ENCODE data around the gene MLLT3. TPM values are rescaled to one million over a fixed set of nuclear protein-coding genes. Genes with fewer than 3 reads are reported as not detected.

The MLLT3 gene
- total and polyA plus RNA-seq, 4 donors = 22.0 to 42.3 (median 31.1) TPM

- Histone ChIP-seq H3K36me3 (ENCODE audit: control insufficient read depth, insufficient read depth, low read length) (no peaks in the 10 kb centered on the region), H3K4me1 (ENCODE audit: control insufficient read depth, insufficient read depth, low read length) (no peaks in the 10 kb centered on the region), H3K4me3 (ENCODE audit: low read depth, low read length) (no peak overlapping the region), H3K27me3 (ENCODE audit: control insufficient read depth, insufficient read depth, low read length) (no peaks in the 10 kb centered on the region), H3K27ac (ENCODE audit: low read depth, low read length) (no peak overlapping the region), H3K9me3 (ENCODE audit: control insufficient read depth, insufficient read depth, low read length) (no peaks in the 10 kb centered on the region)
- no CpG with 5 or more reads among the region's 1 CpG for WGBS (ENCODE audit: insufficient coverage)
- DNase-seq (ENCODE audit: low read depth in 4 of 6, low spot score in 6 of 6) = no peak
These were observed 194.9 kb downstream of the MLLT3 start for GRCh38 chr9:20427359-20427758.

GRCh38 chr9:20426019-20426418 is 196.3 kb downstream of the MLLT3 start:
- DNase-seq (ENCODE audit: low read depth in 4 of 6, low spot score in 6 of 6) = no peak
- H3K27me3 ChIP-seq (ENCODE audit: control insufficient read depth, insufficient read depth, low read length) = no peaks in the 10 kb centered on the region
- no peaks in the 10 kb centered on the region for H3K4me1 ChIP-seq (ENCODE audit: control insufficient read depth, insufficient read depth, low read length)
- H3K4me3 ChIP-seq (ENCODE audit: low read depth, low read length) = no peak overlapping the region
- H3K9me3 ChIP-seq (ENCODE audit: control insufficient read depth, insufficient read depth, low read length) = no peaks in the 10 kb centered on the region
- WGBS (ENCODE audit: insufficient coverage) = no CpG with 5 or more reads among the region's 2 CpGs
- H3K27ac ChIP-seq (ENCODE audit: low read depth, low read length) = no peak overlapping the region
- H3K36me3 ChIP-seq (ENCODE audit: control insufficient read depth, insufficient read depth, low read length) = no peaks in the 10 kb centered on the region

- Histone ChIP-seq H3K27me3 (ENCODE audit: control insufficient read depth, insufficient read depth, low read length) (no peaks in the 10 kb centered on the region), H3K36me3 (ENCODE audit: control insufficient read depth, insufficient read depth, low read length) (no peaks in the 10 kb centered on the region), H3K27ac (ENCODE audit: low read depth, low read length) (no peak overlapping the region), H3K9me3 (ENCODE audit: control insufficient read depth, insufficient read depth, low read length) (no peaks in the 10 kb centered on the region), H3K4me1 (ENCODE audit: control insufficient read depth, insufficient read depth, low read length) (no peaks in the 10 kb centered on the region), H3K4me3 (ENCODE audit: low read depth, low read length) (no peak overlapping the region)
- WGBS (ENCODE audit: insufficient coverage) = no CpG with 5 or more reads among the region's 3 CpGs
- DNase-seq (ENCODE audit: low read depth in 4 of 6, low spot score in 6 of 6) = peak in 1 of 6 donors; percentile 49
These were observed 202.8 kb downstream of the MLLT3 start for GRCh38 chr9:20419533-20419932.

GRCh38 chr9:20418485-20418884 is 203.8 kb downstream of the MLLT3 start:
- H3K27ac ChIP-seq (ENCODE audit: low read depth, low read length) = no peak overlapping the region

GRCh38 chr9:20417373-20418080 is 204.8 kb downstream of the MLLT3 start:
- DNase-seq (ENCODE audit: low read depth in 4 of 6, low spot score in 6 of 6) = no peak
- Histone ChIP-seq H3K4me3 (ENCODE audit: low read depth, low read length) (no peak overlapping the region), H3K27ac (ENCODE audit: low read depth, low read length) (no peak overlapping the region), H3K36me3 (ENCODE audit: control insufficient read depth, insufficient read depth, low read length) (no peaks in the 10 kb centered on the region), H3K4me1 (ENCODE audit: control insufficient read depth, insufficient read depth, low read length) (no peaks in the 10 kb centered on the region), H3K9me3 (ENCODE audit: control insufficient read depth, insufficient read depth, low read length) (no peaks in the 10 kb centered on the region), H3K27me3 (ENCODE audit: control insufficient read depth, insufficient read depth, low read length) (no peaks in the 10 kb centered on the region)
- WGBS (ENCODE audit: insufficient coverage) = 90% methylated on average over 2 of the region's 5 CpGs

More at GRCh38 chr9:20418485-20418884, 203.8 kb downstream of the MLLT3 start:
- no peak overlapping the region for H3K4me3 ChIP-seq (ENCODE audit: low read depth, low read length)
- no peaks in the 10 kb centered on the region for H3K36me3 ChIP-seq (ENCODE audit: control insufficient read depth, insufficient read depth, low read length)
- WGBS (ENCODE audit: insufficient coverage) = 99% methylated on average over 6 of the region's 7 CpGs
- H3K27me3 ChIP-seq (ENCODE audit: control insufficient read depth, insufficient read depth, low read length) = no peaks in the 10 kb centered on the region
- DNase-seq (ENCODE audit: low read depth in 4 of 6, low spot score in 6 of 6) = no peak
- no peaks in the 10 kb centered on the region for H3K9me3 ChIP-seq (ENCODE audit: control insufficient read depth, insufficient read depth, low read length)
- no peaks in the 10 kb centered on the region for H3K4me1 ChIP-seq (ENCODE audit: control insufficient read depth, insufficient read depth, low read length)

- no peak for DNase-seq (ENCODE audit: low read depth in 4 of 6, low spot score in 6 of 6)
- H3K9me3 ChIP-seq (ENCODE audit: control insufficient read depth, insufficient read depth, low read length) = no peaks in the 10 kb centered on the region
- H3K27ac ChIP-seq (ENCODE audit: low read depth, low read length) = no peak overlapping the region
- no peaks in the 10 kb centered on the region for H3K27me3 ChIP-seq (ENCODE audit: control insufficient read depth, insufficient read depth, low read length)
- no peaks in the 10 kb centered on the region for H3K36me3 ChIP-seq (ENCODE audit: control insufficient read depth, insufficient read depth, low read length)
- no peak overlapping the region for H3K4me3 ChIP-seq (ENCODE audit: low read depth, low read length)
- H3K4me1 ChIP-seq (ENCODE audit: control insufficient read depth, insufficient read depth, low read length) = no peaks in the 10 kb centered on the region
These were observed 208.1 kb downstream of the MLLT3 start for GRCh38 chr9:20414150-20414549.

- H3K9me3 ChIP-seq (ENCODE audit: control insufficient read depth, insufficient read depth, low read length) = no peaks in the 10 kb centered on the region
- H3K27ac ChIP-seq (ENCODE audit: low read depth, low read length) = no peak overlapping the region
- no peaks in the 10 kb centered on the region for H3K36me3 ChIP-seq (ENCODE audit: control insufficient read depth, insufficient read depth, low read length)
- DNase-seq (ENCODE audit: low read depth in 4 of 6, low spot score in 6 of 6) = no peak
- H3K27me3 ChIP-seq (ENCODE audit: control insufficient read depth, insufficient read depth, low read length) = no peaks in the 10 kb centered on the region
- H3K4me1 ChIP-seq (ENCODE audit: control insufficient read depth, insufficient read depth, low read length) = peaks cover 4% of the 10 kb centered on the region
- no peak overlapping the region for H3K4me3 ChIP-seq (ENCODE audit: low read depth, low read length)
These were observed 212.8 kb downstream of the MLLT3 start for GRCh38 chr9:20409321-20410092.

GRCh38 chr9:20408513-20408912 is 213.8 kb downstream of the MLLT3 start:
- peak in 1 of 6 donors; percentile 49 for DNase-seq (ENCODE audit: low read depth in 4 of 6, low spot score in 6 of 6)
- 5% methylated on average over 2 of the region's 4 CpGs for WGBS (ENCODE audit: insufficient coverage)
- no peaks in the 10 kb centered on the region for H3K27me3 ChIP-seq (ENCODE audit: control insufficient read depth, insufficient read depth, low read length)

GRCh38 chr9:20407013-20407412 is 215.3 kb downstream of the MLLT3 start:
- Histone ChIP-seq H3K9me3 (ENCODE audit: control insufficient read depth, insufficient read depth, low read length) (no peaks in the 10 kb centered on the region), H3K27ac (ENCODE audit: low read depth, low read length) (no peak overlapping the region), H3K4me1 (ENCODE audit: control insufficient read depth, insufficient read depth, low read length) (peaks cover 4% of the 10 kb centered on the region), H3K27me3 (ENCODE audit: control insufficient read depth, insufficient read depth, low read length) (no peaks in the 10 kb centered on the region), H3K36me3 (ENCODE audit: control insufficient read depth, insufficient read depth, low read length) (no peaks in the 10 kb centered on the region), H3K4me3 (ENCODE audit: low read depth, low read length) (no peak overlapping the region)
- no peak for DNase-seq (ENCODE audit: low read depth in 4 of 6, low spot score in 6 of 6)

More at GRCh38 chr9:20408513-20408912, 213.8 kb downstream of the MLLT3 start:
- Histone ChIP-seq H3K9me3 (ENCODE audit: control insufficient read depth, insufficient read depth, low read length) (no peaks in the 10 kb centered on the region), H3K4me3 (ENCODE audit: low read depth, low read length) (no peak overlapping the region), H3K27ac (ENCODE audit: low read depth, low read length) (no peak overlapping the region), H3K36me3 (ENCODE audit: control insufficient read depth, insufficient read depth, low read length) (no peaks in the 10 kb centered on the region), H3K4me1 (ENCODE audit: control insufficient read depth, insufficient read depth, low read length) (peaks cover 4% of the 10 kb centered on the region)

GRCh38 chr9:20406344-20406743 is 216.0 kb downstream of the MLLT3 start:
- Histone ChIP-seq H3K27ac (ENCODE audit: low read depth, low read length) (no peak overlapping the region), H3K9me3 (ENCODE audit: control insufficient read depth, insufficient read depth, low read length) (no peaks in the 10 kb centered on the region), H3K4me1 (ENCODE audit: control insufficient read depth, insufficient read depth, low read length) (peaks cover 4% of the 10 kb centered on the region), H3K27me3 (ENCODE audit: control insufficient read depth, insufficient read depth, low read length) (no peaks in the 10 kb centered on the region), H3K4me3 (ENCODE audit: low read depth, low read length) (no peak overlapping the region), H3K36me3 (ENCODE audit: control insufficient read depth, insufficient read depth, low read length) (no peaks in the 10 kb centered on the region)
- no peak for DNase-seq (ENCODE audit: low read depth in 4 of 6, low spot score in 6 of 6)
- no CpG with 5 or more reads among the region's 4 CpGs for WGBS (ENCODE audit: insufficient coverage)

Data from spinal cord (tissue), 10 donors.